8988T (cell line): ENCODE data around the gene IFNLR1.

Source experiments
- DNase-seq: peaks from one replicate; pipeline ENCODE4 v3.0.0; 2011

The IFNLR1 gene

GRCh38 chr1:24147194-24147593 lies 39.9 kb downstream of the IFNLR1 start:
- DNase-seq = no peak

- peak; percentile 31 for DNase-seq
These were observed 44.2 kb downstream of the IFNLR1 start, which contains the start of gene IL22RA1 for GRCh38 chr1:24142546-24143534. TSS of gene IL22RA1 (minus strand) at chr1:24143140. CDS start at chr1:24143082, 58 bp downstream.

GRCh38 chr1:24141311-24141997 lies 45.6 kb downstream of the IFNLR1 start:
- DNase-seq = no peak

DNA sequence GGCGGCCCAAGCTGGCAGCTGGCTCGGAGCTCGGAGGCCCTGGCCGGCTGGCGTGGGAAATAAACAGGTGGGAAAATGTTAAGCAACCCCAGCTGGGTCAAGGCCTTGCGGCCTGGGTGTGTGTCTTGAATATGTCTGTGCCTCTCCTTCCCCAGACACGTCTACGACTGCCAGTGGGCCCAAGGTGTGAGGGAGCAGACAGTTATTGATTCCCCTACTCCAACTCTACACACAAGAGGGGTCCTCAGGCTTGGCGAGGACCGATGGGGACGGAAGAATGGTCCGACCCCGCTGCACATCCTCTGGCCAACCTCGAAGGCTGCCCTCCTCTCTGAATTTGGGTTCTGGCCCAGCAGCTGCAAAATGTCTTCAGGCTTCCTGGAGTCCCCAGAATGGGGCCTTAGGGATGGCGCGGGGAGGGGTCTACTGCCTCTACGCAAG lies 46.3 kb downstream of the IFNLR1 start:
- DNase-seq = no peak

GRCh38 chr1:24139841-24140425 lies 47.2 kb downstream of the IFNLR1 start:
- DNase-seq = no peak

- no peak for DNase-seq
These were observed 47.9 kb downstream of the IFNLR1 start for GRCh38 chr1:24139222-24139489.

DNA sequence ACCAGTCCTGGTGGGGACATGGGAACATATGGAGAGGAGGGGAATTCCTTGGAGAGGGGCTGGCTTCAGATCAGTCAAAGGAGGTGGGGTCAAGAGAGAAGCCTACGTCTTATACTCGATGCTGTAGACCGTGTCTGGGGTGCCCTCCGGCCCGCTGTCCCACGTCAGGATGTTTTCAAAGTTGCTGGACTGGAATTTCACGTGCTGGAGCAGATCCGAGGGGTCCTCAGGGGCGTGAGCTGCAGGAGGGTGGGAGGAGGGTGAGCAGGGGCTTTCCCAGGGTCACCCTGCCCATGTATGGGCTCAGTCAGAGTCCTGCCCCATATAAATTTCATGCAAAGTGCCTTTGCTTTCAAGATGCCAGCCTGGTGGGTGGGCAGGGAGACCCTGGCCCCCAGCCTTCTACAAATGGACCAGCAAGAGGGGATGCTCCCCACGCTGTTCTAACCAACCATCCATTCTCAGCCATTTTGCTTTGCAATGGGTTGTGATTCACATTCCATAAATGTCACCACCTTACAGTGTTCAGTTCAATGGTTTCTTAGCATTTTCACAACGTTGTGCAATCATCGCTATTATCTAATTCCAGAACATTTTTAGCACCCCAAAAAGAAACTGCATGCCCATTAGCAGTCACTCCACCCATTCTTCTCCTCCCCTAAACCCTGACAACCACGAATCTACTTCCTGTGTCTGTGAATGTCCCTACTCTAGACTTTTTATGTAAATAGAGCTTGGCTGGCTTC lies 48.4 kb downstream of the IFNLR1 start:
- no peak for DNase-seq

- DNase-seq = no peak
These were observed 50.0 kb downstream of the IFNLR1 start for GRCh38 chr1:24136956-24137539.

DNA sequence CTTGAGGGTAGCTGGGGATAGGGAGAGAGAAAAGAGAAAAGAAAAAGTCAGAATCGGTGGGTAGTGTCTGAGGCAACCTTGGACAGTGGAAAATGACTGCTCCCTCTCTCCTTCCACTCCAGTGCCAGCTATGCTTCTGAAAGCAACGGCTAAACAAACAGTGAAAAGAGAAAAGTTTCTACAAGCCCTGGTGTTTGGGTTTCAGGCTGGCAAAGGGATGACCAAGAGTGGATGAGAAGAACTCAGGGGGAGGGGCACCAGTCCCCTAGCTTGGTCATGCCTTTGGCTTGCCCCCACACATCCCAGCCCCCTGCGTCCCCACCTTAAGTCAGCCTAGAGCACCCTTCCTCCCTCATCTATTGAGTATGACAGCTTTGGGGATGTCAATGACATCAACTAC lies 52.7 kb downstream of the IFNLR1 start:
- no peak for DNase-seq

DNA sequence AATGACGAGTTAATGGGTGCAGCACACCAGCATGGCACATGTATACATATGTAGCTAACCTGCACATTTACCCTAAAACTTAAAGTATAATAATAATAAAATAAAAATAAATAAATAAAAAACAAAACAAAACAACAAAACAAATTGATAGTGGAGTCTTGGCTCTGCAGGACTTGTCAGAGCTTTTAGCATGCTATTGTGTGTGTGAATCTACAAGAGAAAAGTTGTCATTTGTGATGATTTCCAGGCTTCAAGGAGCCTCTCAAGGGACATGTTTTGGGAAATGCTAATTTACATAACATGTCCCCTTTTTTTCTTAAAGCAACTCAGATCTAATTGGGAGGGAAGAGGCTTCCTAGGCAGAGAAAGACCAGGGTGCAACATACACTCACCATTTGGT lies 53.3 kb downstream of the IFNLR1 start:
- DNase-seq = no peak

DNA sequence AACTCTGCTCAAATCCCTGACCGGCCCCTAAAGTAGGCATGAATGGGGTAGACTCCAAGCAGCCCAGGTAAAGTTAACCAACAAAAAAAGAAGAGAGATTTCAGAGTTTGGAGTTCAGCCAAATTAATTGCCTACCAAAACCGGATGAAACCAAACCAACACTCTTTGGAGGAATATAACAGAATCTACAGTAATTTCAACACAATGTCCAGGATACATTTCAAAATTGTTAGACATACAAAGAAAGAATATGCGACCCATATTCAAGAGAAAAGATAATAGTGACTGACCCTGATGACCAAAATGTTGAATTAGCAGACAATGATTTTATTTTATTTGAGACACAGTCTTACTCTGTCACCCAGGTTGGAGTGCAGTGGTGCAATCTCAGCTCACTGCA lies 56.7 kb downstream of the IFNLR1 start:
- DNase-seq = no peak

- DNase-seq = no peak
These were observed 59.2 kb downstream of the IFNLR1 start for GRCh38 chr1:24127801-24128363.

DNA sequence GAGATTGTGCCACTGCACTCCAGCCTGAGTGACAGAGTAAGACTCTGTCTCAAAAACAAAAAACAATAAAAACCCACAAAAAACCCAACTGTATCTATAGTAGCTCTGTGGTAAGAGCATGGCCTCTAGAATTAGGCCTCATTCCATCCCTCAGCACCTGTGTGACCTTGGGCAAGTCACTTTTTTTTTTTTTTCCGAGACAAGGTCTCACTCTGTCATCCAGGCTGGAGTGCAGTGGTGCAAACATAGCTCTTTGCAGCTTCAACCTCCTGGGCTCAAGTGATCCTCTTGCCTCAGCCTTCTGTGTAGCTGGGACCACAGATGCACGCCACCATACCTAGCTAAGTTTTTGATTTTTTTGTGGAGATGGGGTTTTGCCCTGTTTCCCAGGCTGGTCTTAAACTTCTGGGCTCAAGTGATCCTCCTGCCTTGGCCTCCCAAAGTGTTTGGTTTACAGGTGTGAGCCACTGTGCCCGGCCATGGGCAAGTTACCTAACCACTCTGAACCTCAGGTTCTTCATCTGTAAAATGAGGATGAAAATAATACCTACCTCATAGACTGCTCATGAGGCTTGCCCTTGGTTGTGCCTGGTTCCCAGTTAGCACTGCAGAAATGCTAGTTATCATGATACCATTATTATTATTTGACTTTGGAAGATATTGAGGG lies 59.8 kb downstream of the IFNLR1 start:
- DNase-seq = no peak

DNA sequence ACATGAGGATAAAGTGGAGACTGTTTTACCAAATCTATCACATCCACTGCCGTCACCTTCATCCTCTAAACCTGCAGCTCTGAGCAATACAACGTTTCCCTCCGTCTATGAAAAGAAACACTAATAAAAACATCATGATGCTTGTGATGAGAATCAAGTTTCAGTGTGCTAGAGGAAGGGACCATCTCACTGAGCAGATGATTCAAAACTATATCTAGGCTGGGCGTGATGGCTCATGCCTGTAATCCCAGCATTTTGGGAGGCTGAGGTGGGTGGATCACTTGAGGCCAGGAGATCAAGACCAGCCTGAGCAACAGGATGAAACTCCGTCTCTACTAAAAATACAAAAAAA lies 60.4 kb downstream of the IFNLR1 start:
- DNase-seq = no peak

DNA sequence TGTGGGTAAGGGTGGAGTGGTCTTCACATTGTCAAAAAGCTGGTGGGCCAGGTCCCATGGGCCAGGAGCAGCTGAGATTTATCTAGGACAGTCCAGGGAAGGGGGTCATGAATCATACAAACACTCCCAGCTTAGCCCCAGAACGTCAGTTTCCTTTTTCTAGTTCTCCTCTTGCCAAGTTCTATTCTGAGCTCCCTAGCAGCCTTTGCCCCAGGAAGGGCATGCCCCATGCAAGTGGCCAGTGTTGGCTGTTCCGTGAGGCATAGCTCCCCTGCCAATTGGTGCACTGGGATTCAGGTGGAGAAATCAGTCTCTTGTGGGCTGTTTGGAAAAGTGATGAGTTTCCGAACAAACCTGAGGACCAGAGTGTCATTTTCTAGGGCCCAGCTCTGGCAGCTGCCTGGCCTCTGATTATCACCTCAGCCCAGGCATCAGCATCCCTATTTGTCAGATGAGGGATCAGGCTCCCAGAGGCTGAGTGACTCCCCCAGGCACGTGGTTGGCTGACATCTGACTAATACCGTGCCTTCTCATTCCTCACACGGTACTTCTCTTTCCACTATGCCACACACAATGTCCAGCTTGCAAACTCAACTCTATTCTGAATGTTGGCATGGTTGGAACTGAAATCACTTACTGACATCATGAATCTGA lies 60.9 kb downstream of the IFNLR1 start:
- no peak for DNase-seq

DNA sequence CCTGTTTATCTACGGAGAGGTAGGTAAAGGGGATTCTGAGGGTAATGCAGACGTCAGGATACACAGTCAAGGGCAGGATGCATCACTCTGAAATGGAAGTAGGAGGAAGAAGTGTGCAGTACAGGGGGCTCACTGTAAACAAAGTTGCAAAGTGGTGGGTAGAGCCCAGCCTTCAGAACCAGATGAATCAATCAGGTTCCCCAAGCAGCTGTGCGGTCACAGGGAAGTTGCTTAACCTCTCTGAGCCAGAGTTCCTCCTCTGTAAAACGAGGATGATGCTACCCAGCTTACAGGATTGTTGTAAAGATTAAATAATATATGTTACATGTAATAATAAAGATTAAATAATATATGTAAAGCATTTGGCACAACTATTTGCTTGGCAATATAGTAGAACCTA lies 61.6 kb downstream of the IFNLR1 start:
- no peak for DNase-seq

- no peak for DNase-seq
These were observed 62.1 kb downstream of the IFNLR1 start for GRCh38 chr1:24124980-24125379.

DNA sequence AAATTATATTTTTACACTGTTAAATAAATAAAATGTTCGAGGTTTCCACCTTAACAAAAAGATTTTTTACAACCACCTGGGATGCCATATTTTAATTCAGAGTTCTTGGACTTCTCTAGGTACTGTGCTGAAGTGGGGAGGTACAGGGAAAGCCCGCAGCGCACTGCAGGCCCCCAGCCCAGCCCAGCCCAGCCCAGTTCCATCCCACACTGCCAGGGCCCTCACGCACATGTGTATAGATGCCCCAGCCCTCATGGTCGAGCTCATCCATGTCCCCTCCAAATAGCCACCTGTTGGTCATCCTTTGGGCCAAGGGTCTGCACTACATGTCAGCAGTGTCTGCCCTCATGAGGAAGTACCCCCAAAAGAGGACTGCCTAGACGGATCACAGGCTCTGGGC lies 63.5 kb downstream of the IFNLR1 start:
- no peak for DNase-seq

DNA sequence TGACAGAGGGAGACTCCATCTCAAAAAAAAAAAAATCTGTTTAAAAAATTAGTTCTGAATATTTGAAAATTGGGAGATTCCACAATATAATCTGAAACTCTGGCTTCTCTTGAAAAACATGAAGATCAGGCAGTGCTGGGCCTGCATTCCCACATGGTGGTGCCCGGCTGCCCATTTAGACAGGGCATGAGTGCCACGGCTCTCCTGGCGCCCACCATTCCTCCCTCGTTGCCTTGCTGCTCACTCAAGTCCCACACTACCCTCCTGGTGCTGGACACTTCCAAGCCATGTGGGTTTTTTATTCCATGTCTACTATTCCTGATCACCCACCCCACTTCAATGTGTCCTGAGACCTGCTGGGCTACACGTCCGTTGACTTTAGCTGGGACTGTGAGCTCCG lies 64.3 kb downstream of the IFNLR1 start:
- DNase-seq = no peak

GRCh38 chr1:24121406-24121805 lies 65.7 kb downstream of the IFNLR1 start:
- DNase-seq = no peak

DNA sequence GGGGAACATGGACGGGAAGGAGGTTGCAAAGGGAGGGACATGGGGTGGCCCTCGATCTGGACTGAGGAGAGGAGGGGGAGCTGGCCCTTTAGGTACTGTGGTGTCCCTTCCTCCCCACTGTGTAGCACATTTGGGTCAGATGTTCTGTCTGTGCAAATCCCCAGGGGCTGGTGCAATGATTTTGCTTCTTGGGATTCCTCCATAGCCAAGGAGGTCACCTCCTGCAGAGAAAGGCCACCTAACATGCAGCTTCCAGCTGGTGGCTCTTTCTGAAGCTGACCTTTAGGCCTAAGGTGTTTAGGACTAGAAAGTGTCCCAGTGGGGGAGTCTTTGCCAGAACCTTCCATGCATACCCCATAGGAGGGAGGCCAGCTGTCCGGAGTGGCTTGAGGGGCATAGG lies 66.1 kb downstream of the IFNLR1 start:
- DNase-seq = no peak
